Skin of body (tissue), 3 donors: ENCODE data around the gene C2CD2. TPM values are rescaled to one million over a fixed set of nuclear protein-coding genes. Genes with fewer than 3 reads are reported as not detected.

Experiments
- DNase-seq: peaks from one replicate; lab custom pipeline; 2025; lab: John Stamatoyannopoulos, UW
- small RNA-seq: library from RNA; depleted of rRNA; stranded (forward); fragments of <200 nt; gene quantifications from one replicate; pipeline ENCODE3, GENCODE V24; 2014; ENCODE audit warnings: low replicate concordance
- total RNA-seq: library from RNA; depleted of rRNA; stranded (reverse); fragments of >200 nt; gene quantifications from one replicate; pipeline ENCODE4 v1.2.3, GENCODE V29; 2014

The C2CD2 gene
- total RNA-seq, 1 donor from 2014 or later: 17.1 TPM

- DNase-seq: peak; percentile 60
These were observed 106.6 kb downstream of the C2CD2 start for GRCh38 chr21:41847066-41847804.

DNA sequence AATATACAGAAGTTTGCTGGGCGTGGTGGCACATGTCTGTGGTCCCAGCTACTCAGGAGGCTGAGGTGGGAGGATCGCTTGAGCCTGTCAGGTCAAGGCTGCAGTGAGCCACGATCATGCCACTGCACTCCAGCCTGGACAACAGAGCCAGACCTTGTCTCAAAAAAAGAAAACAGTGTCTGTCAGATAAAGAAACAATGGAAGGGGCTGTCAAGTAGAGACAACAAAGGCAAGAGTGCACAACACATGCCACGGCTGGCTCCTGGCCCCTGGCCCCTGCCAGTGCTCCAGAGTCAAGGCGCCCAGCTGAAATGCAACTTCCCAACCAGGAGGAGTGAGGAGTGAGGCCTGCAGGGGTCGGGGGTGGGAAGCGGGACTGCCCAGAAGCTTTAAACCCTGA, 107.3 kb downstream of the C2CD2 start:
- DNase-seq: no peak

GRCh38 chr21:41846033-41846317, 107.8 kb downstream of the C2CD2 start:
- DNase-seq: no peak

- no peak for DNase-seq
These were observed 108.3 kb downstream of the C2CD2 start for GRCh38 chr21:41845310-41846032.

DNA sequence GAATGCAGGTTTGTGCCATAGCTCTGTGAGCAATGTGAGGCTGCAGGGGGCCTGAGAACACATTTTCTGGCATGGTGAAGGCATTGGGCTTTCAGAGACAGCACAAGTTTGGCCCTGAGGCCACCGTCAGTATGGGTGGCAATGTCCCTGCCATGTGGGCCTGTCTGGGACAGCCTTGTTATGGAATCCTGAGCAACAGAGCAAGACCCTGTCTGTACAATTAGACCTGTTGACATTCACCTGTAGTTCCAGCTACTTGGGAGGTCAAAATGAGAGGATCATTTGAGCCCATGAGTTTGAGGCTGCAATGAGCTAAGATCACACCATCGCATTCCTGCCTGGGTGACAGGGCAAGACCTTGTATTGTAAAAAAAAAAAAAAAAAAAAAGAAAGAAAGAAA, 110.2 kb downstream of the C2CD2 start:
- DNase-seq: no peak

DNA sequence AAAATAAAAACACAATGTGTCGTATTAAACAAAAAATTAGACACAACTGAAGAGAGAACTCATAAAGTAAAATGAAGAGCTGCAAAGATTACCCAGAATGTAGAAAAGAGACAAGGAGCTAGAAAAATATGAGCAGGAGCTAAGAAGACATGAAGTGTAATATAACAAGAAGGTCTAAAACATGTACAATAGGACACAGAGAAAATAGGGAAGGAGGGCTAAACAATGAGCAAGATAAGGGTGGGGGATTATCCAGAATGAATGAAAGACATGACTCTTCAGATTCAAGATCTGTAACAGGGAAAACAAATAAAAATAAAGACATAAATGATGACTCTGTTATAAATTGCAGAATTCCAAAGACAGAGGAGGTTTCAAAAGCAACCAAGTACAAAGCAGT, 112.9 kb downstream of the C2CD2 start:
- no peak for DNase-seq

GRCh38 chr21:41839387-41840000, 114.3 kb downstream of the C2CD2 start:
- no peak for DNase-seq

GRCh38 chr21:41837756-41838297, 116.0 kb downstream of the C2CD2 start:
- DNase-seq: no peak

GRCh38 chr21:41836166-41837015, 117.4 kb downstream of the C2CD2 start:
- no peak for DNase-seq

DNA sequence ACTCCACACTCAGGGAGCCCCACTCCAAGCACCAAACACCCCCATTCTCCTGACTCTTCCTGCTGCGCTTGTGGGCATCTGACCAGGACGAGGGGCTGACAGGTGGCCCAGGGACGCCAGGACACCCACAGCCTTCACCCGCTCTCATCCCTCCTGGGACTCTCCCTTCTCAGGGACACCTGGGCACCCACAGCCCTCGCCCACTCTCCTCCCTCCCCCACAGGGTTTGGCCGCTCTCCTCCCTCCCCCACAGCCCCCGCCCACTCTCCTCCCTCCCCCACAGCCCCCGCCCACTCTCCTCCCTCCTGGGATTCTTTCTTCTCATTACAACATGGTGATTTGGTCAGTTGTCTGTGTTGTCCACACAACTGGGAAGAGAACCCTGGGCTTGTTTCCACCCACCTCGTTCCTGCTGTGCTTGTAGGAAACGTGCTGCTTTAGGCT, 118.1 kb downstream of the C2CD2 start:
- DNase-seq: no peak

Small RNAs within 50 kb of the gene (small RNA-seq; reads per million reads assigned to genes)
- not detected for gene RF00334

Other genes with a start within 250 kb of the C2CD2 start
- gene RIPK4, start 187.0 kb downstream of the C2CD2 start, total RNA-seq: 12.5 TPM
- 5.1 TPM for gene PRDM15, start 74.7 kb downstream of the C2CD2 start, total RNA-seq
- 11.7 TPM for gene ZBTB21, start 56.3 kb upstream of the C2CD2 start, total RNA-seq
- gene UMODL1, start 117.3 kb upstream of the C2CD2 start, total RNA-seq: under 0.01 TPM